Measurements from ENCODE around the gene UBTD2.

GRCh38 chr5:172266071-172266675 lies 17.4 kb downstream of the UBTD2 start:
- TF ChIP-seq, protein P1, sequence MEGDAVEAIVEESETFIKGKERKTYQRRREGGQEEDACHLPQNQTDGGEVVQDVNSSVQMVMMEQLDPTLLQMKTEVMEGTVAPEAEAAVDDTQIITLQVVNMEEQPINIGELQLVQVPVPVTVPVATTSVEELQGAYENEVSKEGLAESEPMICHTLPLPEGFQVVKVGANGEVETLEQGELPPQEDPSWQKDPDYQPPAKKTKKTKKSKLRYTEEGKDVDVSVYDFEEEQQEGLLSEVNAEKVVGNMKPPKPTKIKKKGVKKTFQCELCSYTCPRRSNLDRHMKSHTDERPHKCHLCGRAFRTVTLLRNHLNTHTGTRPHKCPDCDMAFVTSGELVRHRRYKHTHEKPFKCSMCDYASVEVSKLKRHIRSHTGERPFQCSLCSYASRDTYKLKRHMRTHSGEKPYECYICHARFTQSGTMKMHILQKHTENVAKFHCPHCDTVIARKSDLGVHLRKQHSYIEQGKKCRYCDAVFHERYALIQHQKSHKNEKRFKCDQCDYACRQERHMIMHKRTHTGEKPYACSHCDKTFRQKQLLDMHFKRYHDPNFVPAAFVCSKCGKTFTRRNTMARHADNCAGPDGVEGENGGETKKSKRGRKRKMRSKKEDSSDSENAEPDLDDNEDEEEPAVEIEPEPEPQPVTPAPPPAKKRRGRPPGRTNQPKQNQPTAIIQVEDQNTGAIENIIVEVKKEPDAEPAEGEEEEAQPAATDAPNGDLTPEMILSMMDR (IDR thresholded peaks at IDR 0.05), result no peak
- no peak for TF ChIP-seq POLR2A (IDR thresholded peaks at IDR 0.05)
